ENCODE results near the gene SH2B2. TPM values are rescaled to one million over a fixed set of nuclear protein-coding genes. Genes with fewer than 3 reads are reported as not detected.

SH2B2 gene
- total RNA-seq, 1 experiment from 2014 or later = 12.1 TPM

DNA sequence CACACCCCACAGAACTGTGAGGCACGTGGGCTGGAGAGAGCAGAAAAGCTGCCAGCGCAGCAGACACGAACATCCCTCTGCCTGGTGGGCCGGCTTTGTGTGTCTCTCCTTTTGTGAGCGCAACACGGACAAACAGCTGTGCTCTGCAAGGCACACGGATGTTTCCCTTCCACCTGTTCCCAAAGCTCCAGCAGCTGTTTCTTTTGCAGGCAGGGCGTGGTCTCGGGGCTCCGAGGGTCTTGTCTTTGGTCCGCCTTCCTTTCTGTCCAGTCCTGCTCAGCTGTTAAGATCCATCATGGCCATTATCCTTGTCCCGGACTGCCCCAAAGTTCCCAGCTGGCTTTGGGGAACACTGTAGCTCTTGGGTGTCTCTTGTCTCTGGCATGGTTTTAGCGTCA lies 32.7 kb upstream of the SH2B2 start:
- POLR2A ChIA-PET (ENCODE audit: unreplicated experiment) = no interaction called here
- no peak overlapping the region for H2AFZ ChIP-seq
- no peak overlapping the region for H3K4me2 ChIP-seq
- H4K20me1 ChIP-seq (ENCODE audit: insufficient read depth) = no peaks in the 10 kb centered on the region; the same call in 1 of the 2 replicates
- intact Hi-C loops (cut with micrococcal nuclease; ENCODE audit: unreplicated experiment) = no loop called here
- H3K27me3 ChIP-seq (ENCODE audit: insufficient read depth, low read depth) = no peaks in the 10 kb centered on the region
- H3F3A ChIP-seq (ENCODE audit: insufficient read depth, low read depth) = peaks cover 6% of the 10 kb centered on the region; the same call in 1 of the 2 replicates
- no TSS peak for BruUV-seq (replicated peaks)
- CTCF ChIA-PET = interaction anchor here (0.6 kb wide), 1 partner anchor 711 kb away, joined by 4 read pairs; no protein-coding TSS in a partner anchor
- no peaks in the 10 kb centered on the region for H3K79me2 ChIP-seq (ENCODE audit: low read depth)
- DNase-seq = no peak
- H3K9me2 ChIP-seq (ENCODE audit: insufficient read depth) = no peaks in the 10 kb centered on the region
- no peaks in the 10 kb centered on the region for H3K4me1 ChIP-seq (replicated peaks; ENCODE audit: insufficient read depth)
- no peaks in the 10 kb centered on the region for H3K36me3 ChIP-seq (ENCODE audit: low read depth)
- TF ChIP-seq, protein P1, sequence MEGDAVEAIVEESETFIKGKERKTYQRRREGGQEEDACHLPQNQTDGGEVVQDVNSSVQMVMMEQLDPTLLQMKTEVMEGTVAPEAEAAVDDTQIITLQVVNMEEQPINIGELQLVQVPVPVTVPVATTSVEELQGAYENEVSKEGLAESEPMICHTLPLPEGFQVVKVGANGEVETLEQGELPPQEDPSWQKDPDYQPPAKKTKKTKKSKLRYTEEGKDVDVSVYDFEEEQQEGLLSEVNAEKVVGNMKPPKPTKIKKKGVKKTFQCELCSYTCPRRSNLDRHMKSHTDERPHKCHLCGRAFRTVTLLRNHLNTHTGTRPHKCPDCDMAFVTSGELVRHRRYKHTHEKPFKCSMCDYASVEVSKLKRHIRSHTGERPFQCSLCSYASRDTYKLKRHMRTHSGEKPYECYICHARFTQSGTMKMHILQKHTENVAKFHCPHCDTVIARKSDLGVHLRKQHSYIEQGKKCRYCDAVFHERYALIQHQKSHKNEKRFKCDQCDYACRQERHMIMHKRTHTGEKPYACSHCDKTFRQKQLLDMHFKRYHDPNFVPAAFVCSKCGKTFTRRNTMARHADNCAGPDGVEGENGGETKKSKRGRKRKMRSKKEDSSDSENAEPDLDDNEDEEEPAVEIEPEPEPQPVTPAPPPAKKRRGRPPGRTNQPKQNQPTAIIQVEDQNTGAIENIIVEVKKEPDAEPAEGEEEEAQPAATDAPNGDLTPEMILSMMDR (conservative IDR thresholded peaks at IDR 0.05) = no peak
- no peak for TF ChIP-seq EZH2 (IDR thresholded peaks at IDR 0.05; ENCODE audit: low read depth)
- no peak overlapping the region for H3K27ac ChIP-seq
- no peak overlapping the region for H3K4me3 ChIP-seq
- no peaks in the 10 kb centered on the region for H3K9me3 ChIP-seq (ENCODE audit: insufficient read depth, low read depth)

DNA sequence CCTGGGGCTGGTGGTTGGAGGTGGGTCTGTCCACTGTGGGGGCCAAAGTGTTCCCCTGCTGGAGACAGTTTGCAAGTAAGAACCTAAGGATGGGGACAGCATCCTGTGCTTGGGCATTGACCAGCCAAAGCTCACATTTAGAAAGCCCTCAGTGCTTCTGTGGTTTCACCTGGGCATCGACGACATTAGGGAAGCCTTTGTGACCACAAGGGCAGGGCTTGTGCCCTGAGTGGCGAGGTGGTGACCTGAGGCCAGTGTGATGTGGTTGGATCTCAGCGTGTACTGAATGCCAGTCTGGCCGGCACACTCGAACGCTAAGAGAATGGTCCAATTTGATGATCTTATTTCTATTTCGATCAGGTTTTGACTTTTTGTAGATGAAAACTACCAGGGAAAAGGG lies 32.1 kb upstream of the SH2B2 start:
- H3F3A ChIP-seq (ENCODE audit: insufficient read depth, low read depth) = peaks cover 4% of the 10 kb centered on the region; the same call in 1 of the 2 replicates
- no TSS peak for BruUV-seq (replicated peaks)
- ChIA-PET CTCF (no interaction called here), POLR2A (ENCODE audit: unreplicated experiment) (no interaction called here)
- no peak overlapping the region for H3K4me3 ChIP-seq
- no peaks in the 10 kb centered on the region for H3K36me3 ChIP-seq (ENCODE audit: low read depth)
- TF ChIP-seq EZH2 (IDR thresholded peaks at IDR 0.05; ENCODE audit: low read depth) = no peak
- TF ChIP-seq, protein P1 (conservative IDR thresholded peaks at IDR 0.05) = no peak
- H3K4me2 ChIP-seq = no peak overlapping the region
- H3K4me1 ChIP-seq (replicated peaks; ENCODE audit: insufficient read depth) = no peaks in the 10 kb centered on the region
- intact Hi-C loops (cut with micrococcal nuclease; ENCODE audit: unreplicated experiment) = no loop called here
- no peaks in the 10 kb centered on the region for H3K9me2 ChIP-seq (ENCODE audit: insufficient read depth)
- no peak overlapping the region for H3K27ac ChIP-seq
- H3K9me3 ChIP-seq (ENCODE audit: insufficient read depth, low read depth) = no peaks in the 10 kb centered on the region
- no peak overlapping the region for H2AFZ ChIP-seq
- no peaks in the 10 kb centered on the region; the same call in 1 of the 2 replicates for H4K20me1 ChIP-seq (ENCODE audit: insufficient read depth)
- DNase-seq = no peak
- H3K79me2 ChIP-seq (ENCODE audit: low read depth) = no peaks in the 10 kb centered on the region
- H3K27me3 ChIP-seq (ENCODE audit: insufficient read depth, low read depth) = no peaks in the 10 kb centered on the region

DNA sequence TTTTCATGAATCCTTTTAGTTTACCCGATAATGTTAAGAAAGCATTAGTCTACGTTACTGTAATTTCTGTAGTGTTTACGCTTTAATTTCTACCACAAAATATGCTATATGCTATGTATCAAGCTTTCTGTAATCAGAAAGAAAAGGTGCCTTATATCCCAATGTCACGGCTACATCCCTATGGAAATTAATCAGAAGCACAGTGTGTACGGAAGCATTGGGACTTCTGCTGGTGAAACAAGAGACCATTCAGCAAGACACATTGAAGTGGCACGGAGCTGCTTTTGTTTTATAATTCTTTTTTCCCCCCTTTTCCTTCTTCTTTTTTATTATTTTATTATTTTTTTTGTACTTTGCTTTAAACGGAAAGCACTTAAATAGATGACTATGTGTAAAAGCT lies 31.2 kb upstream of the SH2B2 start:
- intact Hi-C loops (cut with micrococcal nuclease; ENCODE audit: unreplicated experiment) = no loop called here
- Histone ChIP-seq H4K20me1 (ENCODE audit: insufficient read depth) (no peaks in the 10 kb centered on the region), H3K27me3 (ENCODE audit: insufficient read depth, low read depth) (no peaks in the 10 kb centered on the region), H3K9me2 (ENCODE audit: insufficient read depth) (no peaks in the 10 kb centered on the region), H3K4me1 (replicated peaks; ENCODE audit: insufficient read depth) (no peaks in the 10 kb centered on the region), H3F3A (ENCODE audit: insufficient read depth, low read depth) (no peaks in the 10 kb centered on the region), H2AFZ (no peak overlapping the region), H3K79me2 (ENCODE audit: low read depth) (no peaks in the 10 kb centered on the region), H3K27ac (no peak overlapping the region), H3K36me3 (ENCODE audit: low read depth) (no peaks in the 10 kb centered on the region), H3K4me2 (no peak overlapping the region), H3K9me3 (ENCODE audit: insufficient read depth, low read depth) (no peaks in the 10 kb centered on the region), H3K4me3 (no peak overlapping the region)
- ChIA-PET CTCF (no interaction called here), POLR2A (ENCODE audit: unreplicated experiment) (interaction anchor here (0.7 kb wide), 1 partner anchor 437 kb away, joined by 20 read pairs; no protein-coding TSS in a partner anchor)
- DNase-seq = no peak
- no TSS peak for BruUV-seq (replicated peaks)
- TF ChIP-seq EZH2 (IDR thresholded peaks at IDR 0.05; ENCODE audit: low read depth) = no peak
- TF ChIP-seq, protein P1 (conservative IDR thresholded peaks at IDR 0.05) = no peak

Data from PC-9 (cell line).